ENCODE results near the gene PLEKHH1. TPM values are rescaled to one million over a fixed set of nuclear protein-coding genes. Genes with fewer than 3 reads are reported as not detected.

Gene PLEKHH1
- total and polyA plus RNA-seq, 9 of the 15 experiments (the other 6 are each of a cell fraction or from before 2014, with no cell fraction given) = 0.76 to 5.9 (median 2.9) TPM

GRCh38 chr14:67599698-67600561 lies 66.8 kb downstream of the PLEKHH1 start, which contains the start of gene PIGH (continued):
- no peak for TF ChIP-seq ZNF655 (CRISPR knock-in tag; IDR thresholded peaks at IDR 0.05)
- peak; percentile 27 for TF ChIP-seq FIP1L1 (IDR thresholded peaks at IDR 0.05; ENCODE audit: low read depth, low read length, poor library complexity, severe bottlenecking)
- TF ChIP-seq MEIS2 (IDR thresholded peaks at IDR 0.05; ENCODE audit: partially characterized antibody) = peak; percentile 81
- no peak for TF ChIP-seq DMBX1 (CRISPR knock-in tag; IDR thresholded peaks at IDR 0.05; ENCODE audit: borderline replicate concordance)
- no peak for TF ChIP-seq GATA2 (CRISPR knock-in tag; IDR thresholded peaks at IDR 0.05)
- TF ChIP-seq TRIM28 (IDR thresholded peaks at IDR 0.05) = no peak
- TF ChIP-seq TSHZ1 (CRISPR knock-in tag; IDR thresholded peaks at IDR 0.05) = no peak
- no peak for TF ChIP-seq THRAP3 (IDR thresholded peaks at IDR 0.05; ENCODE audit: borderline replicate concordance)
- peak; percentile 44 for TF ChIP-seq CHD1 (IDR thresholded peaks at IDR 0.05; ENCODE audit: low read length)
- no peak for TF ChIP-seq ASH1L (IDR thresholded peaks at IDR 0.05; ENCODE audit: borderline replicate concordance, low read depth, partially characterized antibody)
- TF ChIP-seq, protein P1, sequence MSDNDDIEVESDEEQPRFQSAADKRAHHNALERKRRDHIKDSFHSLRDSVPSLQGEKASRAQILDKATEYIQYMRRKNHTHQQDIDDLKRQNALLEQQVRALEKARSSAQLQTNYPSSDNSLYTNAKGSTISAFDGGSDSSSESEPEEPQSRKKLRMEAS (CRISPR knock-in tag; IDR thresholded peaks at IDR 0.05) = 0 out of 2 replicates have a peak, but pooled peaks have one; percentile 34
- peak; percentile 38 to 53; a peak in 3 of 4 replicates for TF ChIP-seq RAD21 (CRISPR knock-in tag; conservative IDR thresholded peaks at IDR 0.05 in 1 of 2, IDR thresholded peaks at IDR 0.05 in 1 of 2)
- TF ChIP-seq HOXB6 (CRISPR knock-in tag; IDR thresholded peaks at IDR 0.05; ENCODE audit: borderline replicate concordance) = no peak
- TF ChIP-seq HMGN3 (IDR thresholded peaks at IDR 0.05; ENCODE audit: borderline replicate concordance, extremely low read depth, insufficient read length, low read depth, low read length) = no peak
- no peak for TF ChIP-seq KHSRP (IDR thresholded peaks at IDR 0.05)
- no peak for TF ChIP-seq ZNF3 (CRISPR knock-in tag; IDR thresholded peaks at IDR 0.05)
- no peak for TF ChIP-seq KDM4B (IDR thresholded peaks at IDR 0.05; ENCODE audit: borderline replicate concordance in 2 of 2, low read depth in 1 of 2)
- no peak for TF ChIP-seq LEF1 (IDR thresholded peaks at IDR 0.05)
- no peak for TF ChIP-seq RHOXF2B (CRISPR knock-in tag; conservative IDR thresholded peaks at IDR 0.05)
- TF ChIP-seq DLX4 (CRISPR knock-in tag; IDR thresholded peaks at IDR 0.05) = no peak
- 0 out of 2 replicates have a peak, but pooled peaks have one; percentile 16 for TF ChIP-seq CBFA2T3 (IDR thresholded peaks at IDR 0.05)
- TF ChIP-seq ZC3H8 (IDR thresholded peaks at IDR 0.05) = no peak

All from K562 (cell line).